Measurements from ENCODE around the gene CPOX. TPM values are rescaled to one million over a fixed set of nuclear protein-coding genes. Genes with fewer than 3 reads are reported as not detected.
A peak's percentile ranks its signal among the peaks of the same experiment; 100 is the strongest.

CPOX gene
- total RNA-seq, 2 experiments from 2014 or later = 7.0 to 10.5 TPM

DNA sequence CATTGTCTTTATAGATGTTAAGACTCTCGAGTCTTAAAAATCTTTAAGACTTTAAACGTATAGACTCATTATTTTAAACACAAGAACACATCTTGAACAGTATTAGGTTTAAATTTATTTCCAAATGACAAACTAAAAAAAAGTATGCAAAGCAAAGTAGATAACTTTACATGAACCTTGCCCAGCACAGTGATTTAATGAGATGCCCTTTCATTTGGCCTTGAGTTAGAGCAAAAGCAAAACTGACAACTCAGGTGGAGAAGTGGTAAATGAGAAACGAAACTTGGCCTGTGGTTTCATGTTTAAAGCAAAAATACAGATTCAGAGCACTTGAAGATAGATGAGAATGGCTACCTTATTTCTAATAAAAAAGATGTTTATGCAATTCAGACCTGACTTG lies 53.1 kb downstream of the CPOX start:
- Histone ChIP-seq H3K36me3 (ENCODE audit: insufficient read depth, low read length) (no peaks in the 10 kb centered on the region), H3K4me3 (ENCODE audit: low read length) (no peak overlapping the region), H3K9me3 (ENCODE audit: control insufficient read depth in 1 of 2, insufficient read depth in 1 of 2, low read length in 2 of 2) (no peaks in the 10 kb centered on the region), H3K4me1 (ENCODE audit: insufficient read depth, low read length) (no peaks in the 10 kb centered on the region), H3K27me3 (ENCODE audit: control insufficient read depth in 1 of 2, insufficient read depth in 2 of 2, low read length in 2 of 2) (no peaks in the 10 kb centered on the region), H3K27ac (ENCODE audit: low read depth in 1 of 2, low read length in 2 of 2) (no peak overlapping the region)
- H3K4me1 Mint-ChIP-seq (ENCODE audit: low read depth) = peaks cover 11% of the 10 kb centered on the region
- CTCF ChIA-PET = interaction anchor here (1.3 kb wide), 1 partner anchor 11 kb away, joined by 3 read pairs; no protein-coding TSS in a partner anchor
- H3K36me3 Mint-ChIP-seq (ENCODE audit: low read depth) = no peaks in the 10 kb centered on the region
- ATAC-seq (ENCODE audit: poor library complexity) (no peak), DNase-seq (peak in 3 of 14 experiments; percentile 45 to 66 (median 46))
- POLR2A ChIA-PET = interaction anchor here (0.6 to 2.5 kb wide), 3 partner anchors 17 to 25 kb away, joined by 3 to 7 read pairs (median 6); partner anchors contain the start of gene CLDND1
- intact Hi-C loops (cut with DNase I, micrococcal nuclease) = no loop called here
- TF ChIP-seq, protein P1, sequence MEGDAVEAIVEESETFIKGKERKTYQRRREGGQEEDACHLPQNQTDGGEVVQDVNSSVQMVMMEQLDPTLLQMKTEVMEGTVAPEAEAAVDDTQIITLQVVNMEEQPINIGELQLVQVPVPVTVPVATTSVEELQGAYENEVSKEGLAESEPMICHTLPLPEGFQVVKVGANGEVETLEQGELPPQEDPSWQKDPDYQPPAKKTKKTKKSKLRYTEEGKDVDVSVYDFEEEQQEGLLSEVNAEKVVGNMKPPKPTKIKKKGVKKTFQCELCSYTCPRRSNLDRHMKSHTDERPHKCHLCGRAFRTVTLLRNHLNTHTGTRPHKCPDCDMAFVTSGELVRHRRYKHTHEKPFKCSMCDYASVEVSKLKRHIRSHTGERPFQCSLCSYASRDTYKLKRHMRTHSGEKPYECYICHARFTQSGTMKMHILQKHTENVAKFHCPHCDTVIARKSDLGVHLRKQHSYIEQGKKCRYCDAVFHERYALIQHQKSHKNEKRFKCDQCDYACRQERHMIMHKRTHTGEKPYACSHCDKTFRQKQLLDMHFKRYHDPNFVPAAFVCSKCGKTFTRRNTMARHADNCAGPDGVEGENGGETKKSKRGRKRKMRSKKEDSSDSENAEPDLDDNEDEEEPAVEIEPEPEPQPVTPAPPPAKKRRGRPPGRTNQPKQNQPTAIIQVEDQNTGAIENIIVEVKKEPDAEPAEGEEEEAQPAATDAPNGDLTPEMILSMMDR (IDR thresholded peaks at IDR 0.05) = no peak
- no peaks in the 10 kb centered on the region for H3K9me3 Mint-ChIP-seq
- H3K27me3 Mint-ChIP-seq = no peaks in the 10 kb centered on the region
- H3K27ac Mint-ChIP-seq = peak overlapping the region; percentile 55
- H3K4me3 Mint-ChIP-seq = no peak overlapping the region

DNA sequence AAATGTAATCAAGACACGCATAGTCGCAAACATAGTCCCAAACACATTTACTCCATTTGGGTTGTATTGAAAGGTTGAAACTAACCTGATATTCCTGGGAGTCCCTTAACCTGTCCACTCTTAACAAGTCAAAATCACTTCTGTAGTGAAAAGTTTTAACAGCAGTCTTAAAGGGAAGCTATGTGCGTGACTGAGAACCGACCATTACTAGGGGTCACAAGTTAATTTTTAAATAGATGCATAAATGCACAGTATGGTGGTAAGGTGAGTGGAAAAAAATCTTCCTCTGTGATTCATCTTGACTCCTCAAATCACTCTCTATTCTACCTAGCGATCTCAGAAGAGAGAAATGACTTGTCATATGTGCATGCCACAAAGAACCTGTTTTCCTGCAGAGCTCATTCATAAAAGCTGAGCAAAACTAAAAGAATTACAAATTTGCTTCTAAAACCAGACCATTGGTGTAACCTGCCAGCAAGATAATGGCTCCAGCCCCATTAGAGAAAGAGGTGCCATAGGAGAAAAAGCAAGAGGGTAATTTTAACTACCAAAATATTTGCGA lies 56.9 kb downstream of the CPOX start:
- intact Hi-C loops (cut with DNase I, micrococcal nuclease) = no loop called here
- no peak for ATAC-seq (ENCODE audit: poor library complexity)
- CTCF ChIA-PET = interaction anchor here (1.0 kb wide), 1 partner anchor 8 kb away, joined by 3 read pairs; no protein-coding TSS in a partner anchor

DNA sequence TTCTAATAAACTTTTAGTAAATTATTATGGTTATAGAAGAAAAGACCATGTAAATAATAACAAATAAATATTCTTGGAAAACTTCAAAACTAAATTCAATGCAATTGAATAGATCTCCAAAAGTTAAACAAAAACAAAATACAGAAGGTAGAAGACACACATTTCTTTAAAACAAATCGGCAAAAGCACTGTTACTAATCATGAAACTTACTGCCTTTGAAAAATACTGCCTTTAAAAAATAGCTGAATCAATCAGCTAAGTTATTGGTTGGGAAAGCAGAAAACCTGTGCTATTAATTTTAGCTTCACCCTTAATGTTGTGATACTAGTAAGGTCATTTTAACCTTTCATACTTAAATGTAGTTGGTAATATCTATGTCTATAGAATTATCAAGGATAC lies 58.7 kb downstream of the CPOX start:
- DNase-seq (no peak), ATAC-seq (ENCODE audit: poor library complexity) (no peak)
- Histone ChIP-seq H3K27ac (ENCODE audit: low read depth in 1 of 2, low read length in 2 of 2) (no peak overlapping the region), H3K27me3 (ENCODE audit: control insufficient read depth in 1 of 2, insufficient read depth in 2 of 2, low read length in 2 of 2) (no peaks in the 10 kb centered on the region), H3K4me3 (ENCODE audit: low read length) (peak overlapping the region; percentile 46), H3K36me3 (ENCODE audit: insufficient read depth, low read length) (no peaks in the 10 kb centered on the region), H3K9me3 (ENCODE audit: control insufficient read depth in 1 of 2, insufficient read depth in 1 of 2, low read length in 2 of 2) (no peaks in the 10 kb centered on the region), H3K4me1 (ENCODE audit: insufficient read depth, low read length) (no peaks in the 10 kb centered on the region)
- Mint-ChIP-seq H3K4me3 (no peak overlapping the region), H3K36me3 (ENCODE audit: low read depth) (no peaks in the 10 kb centered on the region), H3K9me3 (no peaks in the 10 kb centered on the region), H3K27me3 (no peaks in the 10 kb centered on the region), H3K27ac (no peak overlapping the region), H3K4me1 (ENCODE audit: low read depth) (no peaks in the 10 kb centered on the region)
- intact Hi-C loops (cut with DNase I, micrococcal nuclease) = no loop called here
- ChIA-PET POLR2A (interaction anchor here (3.0 to 3.4 kb wide), 2 partner anchors 11 to 12 kb away, joined by 13 to 18 read pairs; partner anchors contain the start of gene CLDND1), CTCF (no interaction called here)
- TF ChIP-seq, protein P1 (IDR thresholded peaks at IDR 0.05) = no peak

More for the DNA sequence above, 56.9 kb downstream of the CPOX start:
- Mint-ChIP-seq H3K27ac (peak overlapping the region; percentile 2), H3K9me3 (no peaks in the 10 kb centered on the region), H3K36me3 (ENCODE audit: low read depth) (no peaks in the 10 kb centered on the region), H3K27me3 (no peaks in the 10 kb centered on the region), H3K4me1 (ENCODE audit: low read depth) (peaks cover 8% of the 10 kb centered on the region), H3K4me3 (peak overlapping the region; percentile 9)
- H3K36me3 ChIP-seq (ENCODE audit: insufficient read depth, low read length) = no peaks in the 10 kb centered on the region
- H3K4me1 ChIP-seq (ENCODE audit: insufficient read depth, low read length) = no peaks in the 10 kb centered on the region
- H3K27ac ChIP-seq (ENCODE audit: low read depth in 1 of 2, low read length in 2 of 2) = no peak overlapping the region
- H3K4me3 ChIP-seq (ENCODE audit: low read length) = peak overlapping the region; percentile 16
- TF ChIP-seq, protein P1 (IDR thresholded peaks at IDR 0.05) = no peak
- no peaks in the 10 kb centered on the region for H3K9me3 ChIP-seq (ENCODE audit: control insufficient read depth in 1 of 2, insufficient read depth in 1 of 2, low read length in 2 of 2)
- POLR2A ChIA-PET = interaction anchor here (0.7 to 3.4 kb wide), 9 partner anchors 10 to 665 kb away, joined by 3 to 13 read pairs (median 4); partner anchors contain the start of gene CLDND1
- no peaks in the 10 kb centered on the region for H3K27me3 ChIP-seq (ENCODE audit: control insufficient read depth in 1 of 2, insufficient read depth in 2 of 2, low read length in 2 of 2)
- no peak for DNase-seq

Measured in CD4-positive, alpha-beta T cell (primary cell).